Fibroblast of mammary gland (primary cell): Measurements from ENCODE around the gene NTN5.
"Not testable (repeated sequence)": the region's sequence is repeated elsewhere in the genome, so short reads cannot be mapped to it uniquely, and the experiment has no call there.

Experiments used
- DNase-seq: peaks from one replicate; pipeline ENCODE4 v3.0.0-alpha.2; 2010; ENCODE audit warnings: low read depth
- H3K4me3 ChIP-seq: 2 replicates; pipeline ENCODE4 v1.5.1; 2011; ENCODE audit warnings: low read depth, mild to moderate bottlenecking, low read length, moderate library complexity; ENCODE audit not compliant: control insufficient read depth
- TF ChIP-seq, protein P1 (sequence below): conservative IDR thresholded peaks from 2 replicates; pipeline ENCODE4 v1.5.1; 2011; ENCODE audit warnings: low read depth, low read length, inconsistent platforms; ENCODE audit not compliant: control insufficient read depth, insufficient read depth

The NTN5 gene

DNA sequence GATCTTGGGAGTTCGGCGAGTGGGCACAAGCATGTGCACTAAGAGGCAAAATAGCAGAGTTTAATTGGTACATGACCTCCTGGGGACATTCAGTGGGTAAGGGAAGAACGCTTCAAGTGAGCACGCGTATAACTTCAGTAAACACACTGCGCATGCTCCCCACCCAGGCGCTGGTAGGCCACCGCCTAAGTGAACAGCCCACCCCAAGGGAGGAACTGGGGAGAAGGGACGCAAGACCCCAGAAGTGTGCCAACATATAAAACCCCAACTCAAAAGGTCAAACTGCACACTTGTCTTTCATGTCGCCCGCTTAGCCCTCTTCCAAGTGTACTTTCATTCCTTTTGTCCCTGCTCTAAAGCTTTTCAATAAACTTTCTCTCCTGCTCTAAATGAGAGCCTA, 10.5 kb upstream of the NTN5 start:
- TF ChIP-seq, protein P1, sequence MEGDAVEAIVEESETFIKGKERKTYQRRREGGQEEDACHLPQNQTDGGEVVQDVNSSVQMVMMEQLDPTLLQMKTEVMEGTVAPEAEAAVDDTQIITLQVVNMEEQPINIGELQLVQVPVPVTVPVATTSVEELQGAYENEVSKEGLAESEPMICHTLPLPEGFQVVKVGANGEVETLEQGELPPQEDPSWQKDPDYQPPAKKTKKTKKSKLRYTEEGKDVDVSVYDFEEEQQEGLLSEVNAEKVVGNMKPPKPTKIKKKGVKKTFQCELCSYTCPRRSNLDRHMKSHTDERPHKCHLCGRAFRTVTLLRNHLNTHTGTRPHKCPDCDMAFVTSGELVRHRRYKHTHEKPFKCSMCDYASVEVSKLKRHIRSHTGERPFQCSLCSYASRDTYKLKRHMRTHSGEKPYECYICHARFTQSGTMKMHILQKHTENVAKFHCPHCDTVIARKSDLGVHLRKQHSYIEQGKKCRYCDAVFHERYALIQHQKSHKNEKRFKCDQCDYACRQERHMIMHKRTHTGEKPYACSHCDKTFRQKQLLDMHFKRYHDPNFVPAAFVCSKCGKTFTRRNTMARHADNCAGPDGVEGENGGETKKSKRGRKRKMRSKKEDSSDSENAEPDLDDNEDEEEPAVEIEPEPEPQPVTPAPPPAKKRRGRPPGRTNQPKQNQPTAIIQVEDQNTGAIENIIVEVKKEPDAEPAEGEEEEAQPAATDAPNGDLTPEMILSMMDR, result no peak
- H3K4me3 ChIP-seq, result peak overlapping the region; percentile 10
- peak; percentile 44 for DNase-seq

GRCh38 chr19:48681127-48681470, 8.3 kb upstream of the NTN5 start:
- no peak overlapping the region for H3K4me3 ChIP-seq
- TF ChIP-seq, protein P1, result no peak
- DNase-seq, result peak; percentile 82

GRCh38 chr19:48680436-48681126, 7.8 kb upstream of the NTN5 start:
- H3K4me3 ChIP-seq, result no peak overlapping the region
- TF ChIP-seq, protein P1, result no peak

GRCh38 chr19:48680006-48680405, 7.2 kb upstream of the NTN5 start:
- H3K4me3 ChIP-seq, DNase-seq: not testable (repeated sequence)

More at GRCh38 chr19:48680436-48681126, 7.8 kb upstream of the NTN5 start:
- no peak for DNase-seq

- no peak for DNase-seq
- TF ChIP-seq, protein P1, result no peak
- no peak overlapping the region for H3K4me3 ChIP-seq
These were observed 5.4 kb upstream of the NTN5 start for GRCh38 chr19:48678201-48678600.

- H3K4me3 ChIP-seq, result no peak overlapping the region
- no peak for DNase-seq
- TF ChIP-seq, protein P1, result no peak
These were observed 4.1 kb upstream of the NTN5 start for GRCh38 chr19:48676887-48677286.

GRCh38 chr19:48676487-48676886, 3.7 kb upstream of the NTN5 start:
- H3K4me3 ChIP-seq, result no peak overlapping the region
- TF ChIP-seq, protein P1, result no peak
- no peak for DNase-seq
